GM19467 (cell line): ENCODE data around the gene PRKG1.

Source experiments
- ATAC-seq: cut with Tn5 transposase; IDR thresholded peaks from one replicate; pipeline ENCODE4 v1.9.1; 2021; ENCODE audit warnings: mild to moderate bottlenecking, moderate library complexity; ENCODE audit not compliant: unreplicated experiment

PRKG1 gene

GRCh38 chr10:51215951-51216834 lies 141.9 kb downstream of the PRKG1 start:
- no peak for ATAC-seq

- no peak for ATAC-seq
Measured at GRCh38 chr10:51217505-51217904, 143.2 kb downstream of the PRKG1 start.

GRCh38 chr10:51224671-51225161 lies 150.4 kb downstream of the PRKG1 start:
- no peak for ATAC-seq

GRCh38 chr10:51227897-51228713 lies 153.8 kb downstream of the PRKG1 start:
- ATAC-seq = no peak

- no peak for ATAC-seq
Measured at GRCh38 chr10:51228714-51229100, 154.4 kb downstream of the PRKG1 start.

GRCh38 chr10:51230887-51231585 lies 156.7 kb downstream of the PRKG1 start:
- ATAC-seq = no peak

- ATAC-seq = no peak
Measured at GRCh38 chr10:51231754-51232153, 157.5 kb downstream of the PRKG1 start.

GRCh38 chr10:51233337-51234100 lies 159.2 kb downstream of the PRKG1 start:
- ATAC-seq = no peak

- ATAC-seq = no peak
Measured at GRCh38 chr10:51235865-51236264, 161.6 kb downstream of the PRKG1 start.

GRCh38 chr10:51239006-51239405 lies 164.7 kb downstream of the PRKG1 start:
- no peak for ATAC-seq

GRCh38 chr10:51241461-51241860 lies 167.2 kb downstream of the PRKG1 start:
- ATAC-seq = no peak

- ATAC-seq = no peak
Measured at GRCh38 chr10:51242393-51242792, 168.1 kb downstream of the PRKG1 start.

GRCh38 chr10:51244309-51244708 lies 170.0 kb downstream of the PRKG1 start:
- ATAC-seq = no peak

- ATAC-seq = no peak
Measured at GRCh38 chr10:51244748-51245490, 170.6 kb downstream of the PRKG1 start.

GRCh38 chr10:51246156-51246555 lies 171.9 kb downstream of the PRKG1 start:
- no peak for ATAC-seq

- ATAC-seq = no peak
Measured at GRCh38 chr10:51250278-51250920, 176.1 kb downstream of the PRKG1 start.

- ATAC-seq = no peak
Measured at GRCh38 chr10:51251110-51251509, 176.8 kb downstream of the PRKG1 start.

GRCh38 chr10:51255381-51255780 lies 181.1 kb downstream of the PRKG1 start:
- ATAC-seq = no peak
